HG03432 (cell line): ENCODE results near the gene ZFAND2B.
A peak's percentile ranks its signal among the peaks of the same experiment; 100 is the strongest.
"Not testable (repeated sequence)": the region's sequence is repeated elsewhere in the genome, so short reads cannot be mapped to it uniquely, and the experiment has no call there.

Experiments used
- ATAC-seq: cut with Tn5 transposase; IDR thresholded peaks from one replicate; pipeline ENCODE4 v1.9.1; 2021; ENCODE audit warnings: mild to moderate bottlenecking, moderate library complexity; ENCODE audit not compliant: unreplicated experiment

The ZFAND2B gene

DNA sequence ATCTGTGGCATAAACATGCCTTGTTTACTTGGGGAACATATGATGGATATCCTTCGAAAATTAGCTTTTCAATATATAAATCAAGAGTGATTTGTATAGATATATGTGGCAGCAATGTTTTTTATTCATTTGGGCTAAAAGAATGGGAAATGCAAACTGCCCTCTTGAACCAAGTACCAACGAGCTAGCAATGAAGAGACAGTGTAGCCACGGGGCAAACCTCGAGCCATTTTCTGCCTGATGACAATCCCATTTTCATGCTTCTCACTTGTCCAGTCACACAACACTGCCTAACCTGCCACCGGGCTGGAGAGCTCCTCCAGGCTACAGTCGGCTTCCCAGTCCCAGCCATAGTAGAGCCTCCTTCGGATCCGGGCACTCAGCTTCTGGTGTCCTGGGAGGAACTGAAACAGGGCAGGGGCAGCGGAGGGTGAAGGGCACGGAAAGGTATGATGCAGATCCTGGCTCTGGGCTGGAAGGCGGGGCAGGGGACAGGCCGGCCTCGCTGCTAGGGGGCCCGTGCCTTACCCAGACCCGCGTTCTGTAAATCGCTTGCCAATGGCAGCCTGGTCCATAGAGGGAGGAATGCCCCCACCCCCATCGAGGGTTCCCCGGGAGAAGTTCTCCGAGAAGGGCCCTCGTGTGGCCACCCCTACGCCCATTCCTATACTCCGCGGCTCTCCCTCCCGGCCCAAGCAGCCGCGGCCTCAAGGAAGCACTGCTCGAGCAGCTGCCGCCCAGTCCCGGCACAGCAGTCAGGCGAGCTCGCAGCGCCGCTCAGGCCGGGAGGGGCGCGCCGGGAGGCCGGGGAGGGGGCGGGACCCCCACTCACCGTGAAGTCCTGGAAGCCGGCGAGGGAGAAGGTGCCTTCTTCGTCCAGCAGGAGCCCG is 30.4 kb upstream of the ZFAND2B start:
- peak; percentile 35 for ATAC-seq

DNA sequence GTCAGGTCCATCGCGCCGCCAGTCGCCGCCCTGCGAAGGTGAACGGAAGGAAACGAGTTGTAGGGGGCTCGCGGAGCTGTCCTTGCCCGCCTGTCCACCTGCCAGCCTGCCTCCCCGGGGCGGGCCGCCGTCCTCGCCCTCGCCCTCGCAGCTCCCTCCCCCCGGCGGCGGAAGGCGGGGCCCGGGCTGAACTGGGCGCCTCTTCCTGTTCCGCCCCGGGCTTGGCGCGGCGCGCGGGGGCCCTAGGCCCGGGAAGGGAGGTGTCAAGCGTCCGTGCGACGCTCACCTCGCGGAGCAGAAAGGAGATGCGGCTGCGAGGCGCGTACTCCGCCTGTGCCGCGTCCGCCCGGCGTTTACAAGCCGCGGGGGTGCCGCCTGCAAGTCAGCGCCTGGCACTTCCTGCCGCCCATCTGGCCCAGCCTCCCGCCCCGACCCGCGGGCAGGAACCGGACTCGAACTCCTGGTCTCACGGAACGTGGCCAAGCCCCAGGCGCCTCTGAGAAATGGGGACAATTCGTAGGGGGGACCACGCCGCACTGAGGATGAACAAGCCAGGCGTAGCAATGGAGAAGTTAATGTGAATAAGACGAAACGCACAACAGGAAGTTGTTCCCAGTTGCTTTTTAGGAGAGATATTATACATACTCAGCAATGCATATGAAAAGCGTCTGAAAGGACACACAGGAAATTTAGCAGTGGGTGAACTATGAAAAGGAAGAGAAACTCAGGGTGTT is 29.6 kb upstream of the ZFAND2B start, which contains the start of gene CNPPD1:
Gene CNPPD1, minus strand, starts transcription at position 108 of the 734 bp plus-strand sequence. Its CDS starts 97 bp downstream, at position 11.
- peak; percentile 75 for ATAC-seq

DNA sequence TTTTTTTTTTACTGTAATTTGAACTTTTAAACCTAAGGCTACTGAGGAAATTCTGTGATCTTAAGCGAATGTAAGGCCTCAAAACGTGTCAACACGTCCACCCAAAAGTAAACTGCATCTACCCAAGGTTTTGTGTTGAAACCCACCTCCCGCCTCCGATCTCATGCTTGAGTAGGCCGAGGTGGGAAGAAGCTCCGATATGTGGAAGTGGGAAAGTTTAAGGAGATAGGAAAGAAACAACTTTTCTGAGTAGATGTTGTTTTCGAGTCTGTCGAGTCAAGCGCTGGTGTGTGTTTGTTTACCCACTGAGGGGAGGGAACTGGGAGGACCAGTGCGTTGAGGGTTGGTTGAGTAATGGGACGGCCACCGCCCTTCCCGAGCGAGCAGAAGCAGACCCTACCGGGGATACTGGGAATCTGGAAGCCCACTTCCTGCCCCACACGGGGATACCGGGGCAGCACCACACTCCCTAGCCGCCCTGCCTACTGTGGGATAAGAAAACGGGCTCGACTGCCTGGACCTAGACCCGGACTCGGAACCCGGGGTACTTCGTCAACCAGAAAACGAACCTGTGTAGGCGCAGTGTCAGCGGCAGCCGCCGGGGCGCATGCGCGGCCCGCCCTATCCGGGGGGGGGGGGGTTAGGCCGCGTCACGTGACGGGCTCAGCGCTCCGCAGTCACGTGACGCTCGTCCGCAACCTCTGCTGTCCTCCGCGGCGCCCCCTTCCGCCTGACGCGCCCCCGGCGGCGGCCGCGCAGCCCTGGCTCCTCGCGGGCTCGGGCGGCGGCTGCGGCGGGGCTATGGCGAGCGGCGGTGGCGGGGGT is 28.8 kb upstream of the ZFAND2B start, which contains the start of gene RETREG2:
Gene RETREG2, plus strand, starts transcription at position 724 of the 825 bp plus-strand sequence. Its CDS starts 78 bp downstream, at position 802.
- peak; percentile 47 for ATAC-seq

DNA sequence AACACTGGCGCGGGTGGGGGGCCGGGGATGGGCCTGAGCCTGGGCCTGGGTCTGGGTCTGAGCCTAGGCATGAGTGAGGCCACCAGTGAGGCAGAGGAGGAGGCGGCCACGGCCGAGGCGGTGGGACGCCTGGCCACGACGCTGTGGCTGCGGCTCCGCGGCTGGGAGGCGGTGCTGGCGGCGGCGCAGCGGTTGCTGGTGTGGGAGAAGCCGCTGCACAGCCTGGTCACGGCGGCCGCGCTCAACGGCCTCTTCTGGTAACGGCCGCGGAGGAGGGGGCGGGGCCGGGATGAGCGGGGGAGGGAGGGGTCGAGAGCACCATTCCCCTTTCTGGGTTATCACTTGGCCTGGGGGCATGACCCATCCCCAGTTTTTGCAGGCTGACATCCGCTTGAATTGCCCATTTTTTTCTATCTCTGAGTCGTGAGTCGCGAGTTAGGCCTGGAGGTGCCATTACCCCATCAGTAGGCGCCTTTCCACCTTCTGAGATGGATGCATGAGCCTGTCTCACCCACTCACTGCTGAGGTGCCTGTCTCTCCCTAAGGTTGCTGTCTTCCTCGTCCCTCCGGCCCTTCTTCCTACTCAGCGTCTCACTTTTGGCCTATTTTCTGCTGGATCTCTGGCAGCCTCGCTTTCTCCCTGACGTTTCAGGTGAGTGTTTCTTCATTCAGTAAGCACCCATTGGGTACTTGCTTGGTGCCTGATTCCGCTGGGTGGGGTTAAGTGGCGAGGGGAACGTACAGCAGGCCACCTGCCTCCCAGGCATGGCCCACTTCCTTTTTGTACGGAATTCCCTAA is 28.0 kb upstream of the ZFAND2B start:
- peak; percentile 19 for ATAC-seq

DNA sequence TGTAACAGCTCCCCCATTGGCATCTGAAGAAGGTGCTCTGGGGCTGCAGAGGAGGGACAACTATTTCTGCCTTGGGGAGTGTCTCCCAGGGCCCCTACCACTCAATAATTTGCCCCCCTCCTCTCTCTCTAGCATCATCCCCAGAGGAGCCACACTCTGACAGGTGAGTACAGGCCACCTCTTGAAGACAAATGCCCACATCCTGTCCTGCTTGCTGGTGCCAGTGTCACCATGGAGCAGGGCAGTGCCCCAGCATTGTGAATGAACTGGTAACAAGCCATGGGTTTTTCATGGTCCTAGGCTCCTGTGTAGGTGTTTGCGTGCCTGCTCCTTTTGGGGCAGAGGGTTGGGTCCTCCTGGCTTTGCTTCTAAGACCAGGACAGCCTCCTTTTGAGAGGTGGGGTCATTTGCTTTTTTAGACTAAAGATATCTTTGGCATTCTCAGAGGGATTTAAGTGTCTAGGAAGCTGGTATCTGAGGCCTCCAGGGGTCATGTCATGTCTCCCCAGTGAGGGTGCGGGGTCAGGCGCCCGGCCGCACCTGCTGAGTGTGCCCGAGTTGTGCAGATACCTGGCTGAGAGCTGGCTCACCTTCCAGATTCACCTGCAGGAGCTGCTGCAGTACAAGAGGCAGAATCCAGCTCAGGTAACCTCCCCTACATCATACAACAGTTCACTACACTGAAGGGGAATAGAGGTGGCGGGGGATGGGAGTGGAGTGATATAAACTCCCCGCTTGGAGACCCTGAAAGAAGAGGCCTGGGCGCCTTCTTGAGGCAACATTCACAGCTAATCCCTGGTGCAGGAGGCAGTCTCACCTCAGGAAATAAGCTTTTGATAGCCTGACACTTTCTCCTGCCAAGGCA is 26.7 kb upstream of the ZFAND2B start:
- ATAC-seq = no peak

DNA sequence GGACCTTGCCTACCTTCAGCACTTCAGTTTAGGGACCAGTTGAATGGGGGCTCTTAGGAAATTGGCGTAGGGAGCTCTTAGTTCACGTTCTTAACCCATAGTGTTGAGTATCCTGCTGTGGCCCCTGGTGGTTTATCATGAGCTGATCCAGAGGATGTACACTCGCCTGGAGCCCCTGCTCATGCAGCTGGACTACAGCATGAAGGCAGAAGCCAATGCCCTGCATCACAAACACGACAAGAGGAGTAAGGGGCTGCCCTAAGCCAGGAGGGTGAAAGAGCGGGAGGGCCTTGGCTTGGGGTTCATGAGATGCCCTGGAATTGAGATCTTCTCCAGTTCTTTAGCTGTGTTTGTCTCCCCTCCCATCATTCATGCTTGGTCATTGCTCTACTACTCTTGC is 25.6 kb upstream of the ZFAND2B start:
- ATAC-seq = no peak

DNA sequence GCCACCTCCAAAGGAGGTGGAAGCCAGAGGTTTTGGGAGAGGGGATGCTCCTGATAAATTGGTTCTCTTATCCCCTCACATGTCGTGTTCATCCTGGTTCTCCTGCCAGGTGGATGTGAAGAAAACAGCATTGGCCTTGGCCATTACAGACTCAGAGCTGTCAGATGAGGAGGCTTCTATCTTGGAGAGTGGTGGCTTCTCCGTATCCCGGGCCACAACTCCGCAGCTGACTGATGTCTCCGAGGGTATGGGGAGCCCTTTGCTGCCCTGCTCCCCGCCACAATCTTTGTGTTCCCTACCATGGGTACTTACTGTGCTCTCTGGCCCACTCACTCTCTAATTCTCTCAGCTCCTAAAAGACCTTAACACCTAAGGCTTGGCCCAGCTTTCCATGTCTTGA is 25.1 kb upstream of the ZFAND2B start:
- no peak for ATAC-seq

DNA sequence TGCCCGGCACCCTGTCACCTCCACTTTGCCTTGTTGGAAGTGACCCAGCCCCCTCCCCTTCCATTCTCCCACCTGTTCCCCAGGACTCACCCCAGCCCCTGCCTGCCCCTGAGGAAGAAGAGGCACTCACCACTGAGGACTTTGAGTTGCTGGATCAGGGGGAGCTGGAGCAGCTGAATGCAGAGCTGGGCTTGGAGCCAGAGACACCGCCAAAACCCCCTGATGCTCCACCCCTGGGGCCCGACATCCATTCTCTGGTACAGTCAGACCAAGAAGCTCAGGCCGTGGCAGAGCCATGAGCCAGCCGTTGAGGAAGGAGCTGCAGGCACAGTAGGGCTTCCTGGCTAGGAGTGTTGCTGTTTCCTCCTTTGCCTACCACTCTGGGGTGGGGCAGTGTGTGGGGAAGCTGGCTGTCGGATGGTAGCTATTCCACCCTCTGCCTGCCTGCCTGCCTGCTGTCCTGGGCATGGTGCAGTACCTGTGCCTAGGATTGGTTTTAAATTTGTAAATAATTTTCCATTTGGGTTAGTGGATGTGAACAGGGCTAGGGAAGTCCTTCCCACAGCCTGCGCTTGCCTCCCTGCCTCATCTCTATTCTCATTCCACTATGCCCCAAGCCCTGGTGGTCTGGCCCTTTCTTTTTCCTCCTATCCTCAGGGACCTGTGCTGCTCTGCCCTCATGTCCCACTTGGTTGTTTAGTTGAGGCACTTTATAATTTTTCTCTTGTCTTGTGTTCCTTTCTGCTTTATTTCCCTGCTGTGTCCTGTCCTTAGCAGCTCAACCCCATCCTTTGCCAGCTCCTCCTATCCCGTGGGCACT is 24.0 kb upstream of the ZFAND2B start:
- no peak for ATAC-seq

DNA sequence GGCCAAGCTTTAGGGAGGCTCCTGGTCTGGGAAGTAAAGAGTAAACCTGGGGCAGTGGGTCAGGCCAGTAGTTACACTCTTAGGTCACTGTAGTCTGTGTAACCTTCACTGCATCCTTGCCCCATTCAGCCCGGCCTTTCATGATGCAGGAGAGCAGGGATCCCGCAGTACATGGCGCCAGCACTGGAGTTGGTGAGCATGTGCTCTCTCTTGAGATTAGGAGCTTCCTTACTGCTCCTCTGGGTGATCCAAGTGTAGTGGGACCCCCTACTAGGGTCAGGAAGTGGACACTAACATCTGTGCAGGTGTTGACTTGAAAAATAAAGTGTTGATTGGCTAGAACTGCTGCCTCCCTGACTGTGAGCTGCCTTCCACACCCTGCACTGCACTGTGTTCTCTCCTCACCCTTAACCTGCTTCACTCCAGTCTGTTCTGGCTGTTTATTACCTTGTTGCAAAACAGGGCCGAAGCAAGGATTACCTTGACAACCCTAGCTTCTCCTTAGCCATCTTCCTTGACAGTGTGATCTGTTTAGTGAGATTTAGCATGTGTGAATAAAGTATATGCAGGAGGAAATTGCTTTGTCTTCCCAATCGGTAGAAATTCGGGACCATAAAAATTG is 23.3 kb upstream of the ZFAND2B start:
- ATAC-seq = no peak

DNA sequence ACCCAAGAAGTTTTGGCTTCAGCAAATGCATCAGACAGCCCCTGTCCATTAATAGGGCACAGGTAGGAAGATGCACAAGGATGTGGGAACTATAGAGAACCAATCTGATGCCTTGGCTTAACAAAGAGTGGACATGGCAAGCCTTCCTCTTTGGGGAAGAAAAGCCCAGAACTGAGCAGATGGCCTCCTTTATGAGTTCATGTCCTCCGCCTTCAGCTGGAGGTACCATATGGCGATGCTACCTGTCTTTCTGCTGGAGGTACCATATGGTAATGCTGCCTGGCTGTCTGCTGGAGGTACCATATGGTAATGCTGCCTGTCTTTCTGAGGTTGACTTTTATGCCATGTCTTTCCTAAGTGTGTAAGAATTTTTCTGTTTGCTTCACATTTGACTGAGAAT is 22.5 kb upstream of the ZFAND2B start:
- no peak for ATAC-seq

DNA sequence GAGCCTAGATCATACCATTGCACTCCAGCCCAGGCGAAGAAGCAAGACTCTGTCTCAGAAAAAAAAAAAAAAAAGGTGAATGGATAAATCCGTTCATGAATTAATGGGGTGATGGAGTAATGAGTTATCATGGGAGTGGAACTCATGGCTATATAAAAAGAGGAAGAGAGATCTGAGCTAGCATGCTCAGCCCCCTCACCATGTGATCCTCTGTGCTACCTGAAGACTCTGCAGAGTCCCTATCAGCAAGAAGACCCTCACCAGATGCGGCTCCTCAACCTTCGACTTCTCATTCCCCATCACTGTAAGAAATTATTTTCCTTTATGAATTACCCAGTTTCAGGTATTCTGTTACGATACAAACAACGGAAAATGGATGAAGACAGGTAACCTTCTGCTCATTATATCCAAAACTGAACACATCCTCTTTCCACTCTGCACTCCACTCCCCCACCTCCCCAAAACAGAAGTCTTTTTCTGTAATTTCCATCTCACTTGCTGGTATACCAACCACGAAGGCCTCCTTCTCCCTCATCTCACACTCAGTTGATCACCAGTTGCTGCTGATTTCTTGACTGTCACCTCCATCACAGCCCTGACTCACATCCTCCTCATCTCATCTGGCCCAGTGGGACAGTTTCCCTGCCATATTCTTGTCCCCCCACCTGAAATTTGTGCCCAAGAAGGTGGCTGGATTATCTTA is 19.7 kb upstream of the ZFAND2B start:
- no peak for ATAC-seq

DNA sequence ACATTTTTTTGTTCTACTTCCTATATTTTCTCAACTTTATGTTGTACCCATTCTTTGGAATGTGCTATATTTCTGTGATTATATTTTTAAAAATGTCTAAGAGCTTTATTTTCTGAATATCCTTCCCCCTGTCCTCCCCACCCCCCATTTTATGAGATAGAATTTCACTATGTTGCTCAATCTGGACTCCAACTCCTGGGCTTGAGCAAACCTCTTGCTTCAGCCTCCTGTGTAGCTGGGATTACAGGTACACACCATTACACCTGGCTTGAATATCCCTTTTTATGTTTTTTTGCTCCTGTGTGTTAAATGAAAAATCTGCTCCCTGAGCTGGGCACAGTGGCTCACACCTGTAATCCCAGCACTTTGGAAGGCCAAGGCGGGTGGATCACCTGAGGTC is 9.2 kb upstream of the ZFAND2B start:
- ATAC-seq = no peak

DNA sequence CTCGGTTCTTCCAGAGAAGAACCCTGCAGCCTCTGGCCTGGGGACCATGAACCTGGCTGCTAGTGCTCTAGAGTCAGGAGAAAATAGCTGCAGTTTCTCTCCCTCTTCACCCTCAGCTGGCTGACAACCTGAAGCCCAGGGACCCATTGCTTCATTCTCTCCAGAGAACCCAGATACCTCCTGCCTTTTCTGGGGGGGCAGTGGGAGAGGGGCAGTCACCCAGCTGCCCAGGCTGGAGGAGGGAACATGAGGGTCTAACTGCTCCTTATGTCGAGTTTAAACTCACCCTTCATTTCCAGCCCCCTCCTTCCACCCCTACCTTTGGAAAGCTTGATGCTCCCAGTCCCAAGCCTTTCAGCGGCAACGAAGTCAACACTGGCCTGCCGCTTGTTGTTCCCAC is 7.6 kb upstream of the ZFAND2B start:
- ATAC-seq = no peak

DNA sequence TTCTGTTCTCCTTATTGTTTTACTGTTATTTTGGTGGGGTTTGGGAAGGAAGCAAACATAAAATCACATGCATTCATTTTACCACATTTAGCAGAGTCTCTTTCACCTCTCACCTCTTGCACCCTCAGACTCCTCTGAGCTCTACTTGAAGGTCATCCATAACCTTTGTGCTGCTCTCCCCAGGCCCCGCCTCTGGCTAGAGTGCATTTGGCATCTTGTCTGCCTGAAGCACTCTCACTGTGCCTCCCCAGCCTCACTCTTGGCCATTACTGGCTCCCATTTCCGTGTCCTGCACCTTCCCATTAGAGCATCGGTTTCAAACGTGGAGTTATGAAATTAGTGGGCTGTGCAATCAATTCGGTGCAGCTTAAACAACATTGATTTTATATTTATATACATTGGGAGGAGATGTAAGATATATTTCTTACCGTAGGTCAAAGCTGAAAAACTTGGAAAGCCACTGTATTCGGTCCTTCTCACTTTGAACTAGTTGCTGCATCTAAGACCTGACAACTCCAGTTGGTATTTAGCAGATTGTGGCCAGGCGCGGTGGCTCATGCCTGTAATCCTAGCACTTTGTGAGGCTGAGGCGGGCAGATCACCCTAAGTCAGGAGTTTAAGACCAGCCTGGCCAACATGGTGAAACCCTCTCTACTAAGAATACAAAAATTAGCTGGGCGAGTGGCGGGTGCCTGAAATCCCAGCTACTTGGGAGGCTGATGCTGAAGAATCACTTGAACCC is 6.9 kb upstream of the ZFAND2B start:
- ATAC-seq = no peak

DNA sequence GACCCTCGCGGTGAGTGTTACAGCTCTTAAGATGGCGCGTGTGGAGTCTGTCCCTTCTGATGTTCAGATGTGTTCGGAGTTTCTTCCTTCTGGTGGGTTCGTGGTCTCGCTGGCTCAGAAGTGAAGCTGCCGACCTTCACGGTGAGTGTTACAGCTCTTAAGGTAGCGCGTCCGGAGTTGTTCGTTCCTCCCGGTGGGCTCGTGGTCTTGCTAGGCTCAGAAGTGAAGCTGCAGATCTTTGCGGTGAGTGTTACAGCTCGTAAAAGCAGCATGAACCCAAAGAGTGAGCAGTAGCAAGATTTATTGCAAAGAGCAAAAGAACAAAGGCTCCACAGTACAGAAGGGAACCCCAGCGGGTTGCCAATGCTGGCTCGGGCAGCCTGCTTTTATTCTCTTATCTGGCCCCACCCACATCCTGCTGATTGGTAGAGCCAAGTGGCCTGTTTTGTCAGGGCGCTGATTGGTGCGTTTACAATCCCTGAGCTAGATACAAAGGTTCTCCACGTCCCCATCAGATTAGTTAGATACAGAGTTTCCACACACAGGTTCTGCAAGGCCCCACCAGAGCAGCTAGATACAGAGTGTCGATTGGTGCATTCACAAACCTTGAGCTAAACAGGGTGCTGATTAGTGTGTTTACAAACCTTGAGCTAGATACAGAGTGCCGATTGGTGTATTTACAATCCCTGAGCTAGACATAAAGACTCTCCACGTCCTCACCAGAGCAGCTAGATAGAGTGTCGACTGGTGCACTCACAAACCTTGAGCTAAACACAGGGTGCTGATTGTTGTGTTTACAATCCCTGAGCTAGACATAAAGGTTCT is 5.9 kb upstream of the ZFAND2B start:
- ATAC-seq = not testable (repeated sequence)

DNA sequence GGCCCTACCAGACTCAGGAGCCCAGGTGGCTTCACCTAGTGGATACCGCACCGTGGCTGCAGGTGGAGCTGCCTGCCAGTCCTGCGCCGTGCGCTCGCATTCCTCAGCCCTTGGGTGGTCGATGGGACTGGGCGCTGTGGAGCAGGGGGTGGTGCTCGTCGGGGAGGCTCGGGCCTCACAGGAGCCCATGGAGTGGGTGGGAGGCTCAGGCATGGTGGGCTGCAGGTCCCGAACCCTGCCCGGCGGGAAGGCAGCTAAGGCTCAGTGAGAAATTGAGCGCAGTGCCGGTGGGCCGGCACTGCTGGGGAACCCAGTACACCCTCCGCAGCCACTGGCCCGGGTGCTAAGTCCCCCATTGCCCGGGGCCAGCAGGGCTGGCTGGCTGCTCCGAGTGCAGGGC is 5.3 kb upstream of the ZFAND2B start:
- not testable (repeated sequence) for ATAC-seq
